GM21367 (cell line): ENCODE data around the gene FER.
"Not testable (repeated sequence)": the region's sequence is repeated elsewhere in the genome, so short reads cannot be mapped to it uniquely, and the experiment has no call there.

Experiments used
- ATAC-seq: cut with Tn5 transposase; IDR thresholded peaks from one replicate; pipeline ENCODE4 v1.9.1; 2021; ENCODE audit not compliant: unreplicated experiment

FER gene

GRCh38 chr5:108743846-108744245 lies 3.9 kb upstream of the FER start:
- no peak for ATAC-seq

- no peak for ATAC-seq
Measured at GRCh38 chr5:108747111-108747773, 455 bp upstream of the FER start.

- ATAC-seq, result peak; percentile 96
Measured at GRCh38 chr5:108748401-108749127, 867 bp downstream of the FER start.

- ATAC-seq, result peak; percentile 26
Measured at GRCh38 chr5:108749128-108749861, 1.6 kb downstream of the FER start.

- no peak for ATAC-seq
Measured at GRCh38 chr5:108753331-108753730, 5.6 kb downstream of the FER start.

- no peak for ATAC-seq
Measured at GRCh38 chr5:108753877-108754276, 6.2 kb downstream of the FER start.

- no peak for ATAC-seq
Measured at GRCh38 chr5:108760512-108760911, 12.8 kb downstream of the FER start.

GRCh38 chr5:108762660-108763059 lies 15.0 kb downstream of the FER start:
- no peak for ATAC-seq

GRCh38 chr5:108763222-108763916 lies 15.7 kb downstream of the FER start:
- no peak for ATAC-seq

- no peak for ATAC-seq
Measured at GRCh38 chr5:108765647-108766046, 17.9 kb downstream of the FER start.

- ATAC-seq, result not testable (repeated sequence)
Measured at GRCh38 chr5:108766916-108767315, 19.2 kb downstream of the FER start.

GRCh38 chr5:108769352-108769751 lies 21.7 kb downstream of the FER start:
- peak; percentile 64 for ATAC-seq

- no peak for ATAC-seq
Measured at GRCh38 chr5:108772626-108773025, 24.9 kb downstream of the FER start.

- ATAC-seq, result no peak
Measured at GRCh38 chr5:108773330-108773729, 25.6 kb downstream of the FER start.

GRCh38 chr5:108774079-108774478 lies 26.4 kb downstream of the FER start:
- not testable (repeated sequence) for ATAC-seq

GRCh38 chr5:108777582-108777981 lies 29.9 kb downstream of the FER start:
- not testable (repeated sequence) for ATAC-seq

GRCh38 chr5:108784577-108784976 lies 36.9 kb downstream of the FER start:
- ATAC-seq, result not testable (repeated sequence)

GRCh38 chr5:108786806-108787483 lies 39.2 kb downstream of the FER start:
- no peak for ATAC-seq

GRCh38 chr5:108788142-108788541 lies 40.4 kb downstream of the FER start:
- ATAC-seq, result no peak

- ATAC-seq, result no peak
Measured at GRCh38 chr5:108793207-108793606, 45.5 kb downstream of the FER start.

GRCh38 chr5:108794349-108794748 lies 46.7 kb downstream of the FER start:
- not testable (repeated sequence) for ATAC-seq
